Measurements from ENCODE around the gene ZSCAN20.
"Not testable (repeated sequence)": the region's sequence is repeated elsewhere in the genome, so short reads cannot be mapped to it uniquely, and the experiment has no call there.

Gene ZSCAN20

DNA sequence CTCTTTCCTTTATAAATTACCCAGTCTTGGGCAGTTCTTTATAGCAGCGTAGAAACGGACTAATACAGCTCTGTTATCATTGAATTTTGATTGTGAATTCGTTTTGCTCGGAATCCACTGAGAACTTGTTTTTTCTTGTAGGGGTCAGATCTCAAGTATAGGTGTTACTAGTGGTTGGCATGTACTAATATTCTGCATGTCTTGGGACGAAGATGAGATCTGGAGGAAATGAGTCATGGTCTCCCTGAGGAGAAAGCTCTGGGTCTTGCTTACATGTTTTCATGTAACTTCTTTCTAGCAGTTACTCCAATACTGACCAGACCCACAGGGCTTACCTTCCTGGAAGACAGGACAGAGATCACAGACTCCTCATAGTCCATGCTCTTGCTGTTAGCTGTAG lies 30.3 kb downstream of the ZSCAN20 start:
- DNase-seq (ENCODE audit: insufficient read length, low spot score), result no peak
- TF ChIP-seq POU2F2 (IDR thresholded peaks at IDR 0.05; ENCODE audit: low read depth, low read length) (no peak), TAF1 (IDR thresholded peaks at IDR 0.05; ENCODE audit: low read depth, low read length) (no peak), POLR2A (IDR thresholded peaks at IDR 0.05; ENCODE audit: low read depth, low read length) (no peak), PAX5 (IDR thresholded peaks at IDR 0.05; ENCODE audit: insufficient read depth, low read length, severe bottlenecking) (no peak), SPI1 (IDR thresholded peaks at IDR 0.05; ENCODE audit: low read depth, low read length) (no peak), POLR2AphosphoS5 (IDR thresholded peaks at IDR 0.05; ENCODE audit: low read depth, low read length) (no peak)
- no peak for FAIRE-seq

GRCh38 chr1:33503506-33503905 lies 31.1 kb downstream of the ZSCAN20 start:
- FAIRE-seq (no peak), DNase-seq (ENCODE audit: insufficient read length, low spot score) (no peak)
- TF ChIP-seq SPI1 (IDR thresholded peaks at IDR 0.05; ENCODE audit: low read depth, low read length) (no peak), PAX5 (IDR thresholded peaks at IDR 0.05; ENCODE audit: insufficient read depth, low read length, severe bottlenecking) (no peak), POU2F2 (IDR thresholded peaks at IDR 0.05; ENCODE audit: low read depth, low read length) (no peak), POLR2AphosphoS5 (IDR thresholded peaks at IDR 0.05; ENCODE audit: low read depth, low read length) (no peak), POLR2A (IDR thresholded peaks at IDR 0.05; ENCODE audit: low read depth, low read length) (no peak), TAF1 (IDR thresholded peaks at IDR 0.05; ENCODE audit: low read depth, low read length) (no peak)

GRCh38 chr1:33507661-33508060 lies 35.2 kb downstream of the ZSCAN20 start:
- FAIRE-seq, result no peak
- no peak for TF ChIP-seq POLR2A (IDR thresholded peaks at IDR 0.05; ENCODE audit: low read depth, low read length)
- TF ChIP-seq PAX5 (IDR thresholded peaks at IDR 0.05; ENCODE audit: insufficient read depth, low read length, severe bottlenecking), result no peak

DNA sequence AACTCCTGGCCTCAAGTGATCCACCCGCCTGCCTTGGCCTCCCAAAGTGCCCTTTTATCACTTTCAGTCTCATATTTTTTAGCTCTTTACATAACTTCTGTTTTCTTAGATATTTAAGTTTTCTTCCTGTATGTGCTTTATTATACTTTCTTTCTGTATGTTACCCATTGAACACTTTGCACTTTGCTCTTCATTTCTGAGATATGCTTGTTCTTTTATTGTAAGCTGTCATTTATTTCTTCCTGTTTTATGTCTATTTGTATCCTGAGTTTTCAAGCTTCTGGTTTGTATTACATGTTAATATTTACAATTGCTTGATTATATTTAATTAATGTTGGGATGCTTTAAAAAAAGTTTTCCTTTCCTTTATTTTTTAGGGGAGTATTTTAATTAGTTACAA lies 35.7 kb downstream of the ZSCAN20 start:
- DNase-seq (ENCODE audit: insufficient read length, low spot score) (no peak), FAIRE-seq (no peak)

More at GRCh38 chr1:33507661-33508060, 35.2 kb downstream of the ZSCAN20 start:
- no peak for DNase-seq (ENCODE audit: insufficient read length, low spot score)

DNA sequence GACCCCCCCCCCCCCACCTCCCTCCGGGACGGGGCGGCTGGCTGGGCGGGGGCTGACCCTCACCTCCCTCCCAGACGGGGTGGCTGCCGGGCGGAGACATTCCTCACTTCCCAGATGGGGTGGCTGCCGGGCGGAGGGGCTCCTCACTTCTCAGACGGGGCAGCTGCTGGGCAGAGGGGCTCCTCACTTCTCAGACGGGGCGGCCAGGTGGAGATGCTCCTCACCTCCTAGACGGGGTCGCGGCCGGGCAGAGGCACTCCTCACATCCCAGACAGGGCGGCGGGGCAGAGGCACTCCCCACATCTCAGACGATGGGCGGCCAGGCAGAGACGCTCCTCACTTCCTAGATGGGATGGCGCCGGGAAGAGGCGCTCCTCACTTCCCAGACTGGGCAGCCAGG lies 36.8 kb downstream of the ZSCAN20 start:
- not testable (repeated sequence) for DNase-seq (ENCODE audit: insufficient read length, low spot score); FAIRE-seq

More for the DNA sequence above, 35.7 kb downstream of the ZSCAN20 start:
- TF ChIP-seq PAX5 (IDR thresholded peaks at IDR 0.05; ENCODE audit: insufficient read depth, low read length, severe bottlenecking) (no peak), POLR2AphosphoS5 (IDR thresholded peaks at IDR 0.05; ENCODE audit: low read depth, low read length) (no peak), POU2F2 (IDR thresholded peaks at IDR 0.05; ENCODE audit: low read depth, low read length) (no peak), POLR2A (IDR thresholded peaks at IDR 0.05; ENCODE audit: low read depth, low read length) (no peak), TAF1 (IDR thresholded peaks at IDR 0.05; ENCODE audit: low read depth, low read length) (no peak), SPI1 (IDR thresholded peaks at IDR 0.05; ENCODE audit: low read depth, low read length) (no peak)

DNA sequence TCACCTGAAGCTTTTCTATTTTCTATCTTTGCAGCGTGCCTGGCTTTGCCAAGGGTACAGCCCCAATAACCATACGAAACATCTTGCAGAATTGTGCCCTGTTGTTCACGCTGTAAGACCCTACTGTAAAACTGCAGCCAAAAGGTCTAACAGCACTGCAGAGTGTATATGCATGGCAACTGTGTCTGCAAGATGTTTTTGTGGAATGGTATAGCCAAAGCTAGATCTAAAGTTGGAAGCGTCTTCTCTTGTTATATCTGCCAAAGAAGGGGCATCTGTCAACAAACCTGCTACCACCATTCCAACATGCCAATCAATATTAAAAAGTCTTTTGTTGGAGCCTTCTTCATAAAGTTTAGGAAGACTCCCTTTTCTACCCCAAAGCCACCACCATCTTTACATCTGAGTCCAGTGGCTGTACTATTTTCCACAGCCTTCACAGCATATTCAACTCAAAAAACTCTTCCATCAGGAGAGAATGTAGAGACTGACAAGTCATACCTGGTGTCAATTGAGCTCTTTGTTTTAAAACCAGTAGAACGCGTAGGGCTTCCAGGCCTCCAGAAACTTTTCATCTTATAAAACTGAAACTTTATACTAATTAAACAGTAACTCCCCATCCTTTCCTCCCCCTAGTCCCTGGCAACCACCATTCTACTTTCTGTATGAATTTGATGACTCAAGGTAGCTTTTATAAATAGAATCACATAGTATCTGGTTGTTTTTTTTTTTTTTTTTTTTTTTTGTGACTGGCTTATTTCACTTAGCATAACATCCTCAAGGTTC lies 40.0 kb downstream of the ZSCAN20 start:
- FAIRE-seq (no peak), DNase-seq (ENCODE audit: insufficient read length, low spot score) (no peak)
- TF ChIP-seq TAF1 (IDR thresholded peaks at IDR 0.05; ENCODE audit: low read depth, low read length), result no peak
- no peak for TF ChIP-seq PAX5 (IDR thresholded peaks at IDR 0.05; ENCODE audit: insufficient read depth, low read length, severe bottlenecking)
- no peak for TF ChIP-seq POLR2AphosphoS5 (IDR thresholded peaks at IDR 0.05; ENCODE audit: low read depth, low read length)
- TF ChIP-seq POLR2A (IDR thresholded peaks at IDR 0.05; ENCODE audit: low read depth, low read length), result no peak
- TF ChIP-seq SPI1 (IDR thresholded peaks at IDR 0.05; ENCODE audit: low read depth, low read length), result no peak
- TF ChIP-seq POU2F2 (IDR thresholded peaks at IDR 0.05; ENCODE audit: low read depth, low read length), result no peak

DNA sequence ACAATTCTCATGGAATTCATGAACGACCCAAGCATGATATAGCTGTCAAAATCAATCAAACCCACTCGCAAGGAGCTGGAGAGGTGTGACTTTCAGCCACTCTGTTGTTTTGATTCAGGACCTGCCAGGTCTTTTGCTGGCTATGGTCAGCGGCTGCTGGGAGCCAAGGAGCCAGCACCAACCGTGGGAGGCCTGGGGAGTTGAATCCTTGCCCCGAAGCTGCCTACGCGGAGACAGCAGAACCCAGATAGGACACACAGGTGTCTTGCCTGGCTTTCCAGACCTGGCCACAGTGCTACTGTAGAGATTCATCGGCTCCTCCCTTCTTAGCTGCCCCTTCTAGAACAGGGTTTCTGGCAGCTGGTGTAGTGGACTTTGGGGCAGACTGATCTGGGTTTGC lies 42.7 kb downstream of the ZSCAN20 start:
- DNase-seq (ENCODE audit: insufficient read length, low spot score) (no peak), FAIRE-seq (no peak)
- TF ChIP-seq SPI1 (IDR thresholded peaks at IDR 0.05; ENCODE audit: low read depth, low read length) (no peak), TAF1 (IDR thresholded peaks at IDR 0.05; ENCODE audit: low read depth, low read length) (no peak), POLR2AphosphoS5 (IDR thresholded peaks at IDR 0.05; ENCODE audit: low read depth, low read length) (no peak), POU2F2 (IDR thresholded peaks at IDR 0.05; ENCODE audit: low read depth, low read length) (no peak), PAX5 (IDR thresholded peaks at IDR 0.05; ENCODE audit: insufficient read depth, low read length, severe bottlenecking) (no peak), POLR2A (IDR thresholded peaks at IDR 0.05; ENCODE audit: low read depth, low read length) (no peak)

- FAIRE-seq (no peak), DNase-seq (ENCODE audit: insufficient read length, low spot score) (no peak)
- no peak for TF ChIP-seq POLR2AphosphoS5 (IDR thresholded peaks at IDR 0.05; ENCODE audit: low read depth, low read length)
- no peak for TF ChIP-seq TAF1 (IDR thresholded peaks at IDR 0.05; ENCODE audit: low read depth, low read length)
- no peak for TF ChIP-seq SPI1 (IDR thresholded peaks at IDR 0.05; ENCODE audit: low read depth, low read length)
- TF ChIP-seq PAX5 (IDR thresholded peaks at IDR 0.05; ENCODE audit: insufficient read depth, low read length, severe bottlenecking), result no peak
- TF ChIP-seq POU2F2 (IDR thresholded peaks at IDR 0.05; ENCODE audit: low read depth, low read length), result no peak
- TF ChIP-seq POLR2A (IDR thresholded peaks at IDR 0.05; ENCODE audit: low read depth, low read length), result no peak
These were observed 43.2 kb downstream of the ZSCAN20 start for GRCh38 chr1:33515607-33516006.

DNA sequence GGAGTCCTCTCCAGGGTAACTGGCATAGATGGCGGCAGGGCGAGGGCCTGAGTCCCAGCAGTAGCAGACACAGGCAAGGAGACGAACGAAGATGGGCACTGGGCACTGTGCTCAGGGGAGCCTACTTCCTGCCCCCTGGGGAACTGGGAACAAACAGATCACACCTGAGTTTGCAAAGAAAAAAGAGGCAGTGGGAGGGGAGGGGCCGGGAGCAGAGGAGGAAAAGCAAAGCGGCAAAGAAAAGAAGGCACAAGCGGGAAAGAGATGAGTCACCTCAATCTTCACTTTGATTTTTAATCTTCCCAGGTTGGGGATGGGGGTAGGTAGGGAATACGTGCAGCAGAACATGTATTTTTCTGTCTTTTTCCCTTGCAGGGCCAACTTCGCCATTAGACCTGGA lies 44.0 kb downstream of the ZSCAN20 start:
- no peak for FAIRE-seq
- TF ChIP-seq POLR2A (IDR thresholded peaks at IDR 0.05; ENCODE audit: low read depth, low read length), result no peak
- TF ChIP-seq POLR2AphosphoS5 (IDR thresholded peaks at IDR 0.05; ENCODE audit: low read depth, low read length), result no peak
- TF ChIP-seq SPI1 (IDR thresholded peaks at IDR 0.05; ENCODE audit: low read depth, low read length), result no peak
- no peak for TF ChIP-seq POU2F2 (IDR thresholded peaks at IDR 0.05; ENCODE audit: low read depth, low read length)
- no peak for TF ChIP-seq PAX5 (IDR thresholded peaks at IDR 0.05; ENCODE audit: insufficient read depth, low read length, severe bottlenecking)
- no peak for TF ChIP-seq TAF1 (IDR thresholded peaks at IDR 0.05; ENCODE audit: low read depth, low read length)
- DNase-seq (ENCODE audit: insufficient read length, low spot score), result no peak

DNA sequence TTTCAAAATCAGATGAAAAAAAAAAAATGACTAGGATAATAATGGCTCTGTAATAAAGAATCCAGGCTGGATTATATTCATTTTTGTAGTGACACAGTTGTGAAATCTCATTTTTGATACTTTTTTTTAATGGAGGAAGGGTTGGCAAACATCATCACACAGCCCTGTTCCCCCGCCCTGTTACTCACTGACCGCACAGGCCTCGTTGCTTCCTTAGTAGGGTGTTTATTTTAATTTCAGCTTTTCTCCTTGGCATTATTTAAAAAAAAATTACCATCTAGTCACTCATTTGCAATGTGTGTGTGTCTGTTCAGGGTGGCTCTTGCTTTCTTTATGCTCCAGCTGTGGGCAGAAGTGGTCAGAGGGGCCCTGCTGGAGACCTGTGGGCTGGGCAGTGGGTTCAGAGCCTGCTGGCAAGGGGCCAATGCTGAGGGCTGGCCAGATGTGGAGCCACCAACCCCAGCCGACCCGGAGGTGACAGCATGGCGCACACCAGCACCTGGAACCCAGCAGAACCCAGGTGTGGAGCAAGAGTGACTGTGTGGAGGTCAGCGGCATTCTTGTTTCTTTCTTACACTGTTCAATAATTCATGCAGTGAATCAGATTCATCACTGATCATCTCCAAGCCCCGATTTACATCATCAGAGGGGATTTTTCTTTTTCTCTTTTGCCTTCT lies 44.6 kb downstream of the ZSCAN20 start:
- TF ChIP-seq PAX5 (IDR thresholded peaks at IDR 0.05; ENCODE audit: insufficient read depth, low read length, severe bottlenecking) (no peak), TAF1 (IDR thresholded peaks at IDR 0.05; ENCODE audit: low read depth, low read length) (no peak), SPI1 (IDR thresholded peaks at IDR 0.05; ENCODE audit: low read depth, low read length) (no peak), POLR2A (IDR thresholded peaks at IDR 0.05; ENCODE audit: low read depth, low read length) (no peak), POLR2AphosphoS5 (IDR thresholded peaks at IDR 0.05; ENCODE audit: low read depth, low read length) (no peak), POU2F2 (IDR thresholded peaks at IDR 0.05; ENCODE audit: low read depth, low read length) (no peak)
- DNase-seq (ENCODE audit: insufficient read length, low spot score), result no peak
- no peak for FAIRE-seq
